Activated CD4-positive, alpha-beta T cell treated with anti-CD3 and anti-CD28 coated beads for 36 hours (primary cell): ENCODE data around the gene CCDC85C. TPM values are rescaled to one million over a fixed set of nuclear protein-coding genes. Genes with fewer than 3 reads are reported as not detected.
A peak's percentile ranks its signal among the peaks of the same experiment; 100 is the strongest.

Source experiments
- ATAC-seq: fragments of 200-7000 bp; cut with Tn5 transposase; one replicate; pipeline ENCODE4 v1.10.0; 2021; ENCODE audit warnings: mild to moderate bottlenecking, moderate library complexity
- CTCF ChIA-PET: fragments of 350-600 bp; sonication (Branson Sonifier 250); formaldehyde crosslinking; loops from one replicate; lab custom pipeline; 2021; ENCODE audit warnings: antibody characterized with exemption; lab: Charles Lee
- POLR2A ChIA-PET: fragments of 350-600 bp; sonication (Branson Sonifier 250); formaldehyde crosslinking; loops from one replicate; lab custom pipeline; 2021; ENCODE audit warnings: antibody characterized with exemption, inconsistent platforms; lab: Charles Lee
- DNase-seq: peaks from one replicate; pipeline ENCODE4 v3.0.0-alpha.2; 2020
- H3K27ac Mint-ChIP-seq: one replicate; pipeline ENCODE4 v1.8.0; 2021; ENCODE audit warnings: mixed read lengths
- H3K27me3 Mint-ChIP-seq: one replicate; pipeline ENCODE4 v1.8.0; 2021; ENCODE audit warnings: mixed read lengths
- H3K36me3 Mint-ChIP-seq: one replicate; pipeline ENCODE4 v1.8.0; 2021; ENCODE audit warnings: low read depth, mixed read lengths
- H3K4me1 Mint-ChIP-seq: one replicate; pipeline ENCODE4 v1.8.0; 2021; ENCODE audit warnings: mixed read lengths
- H3K4me3 Mint-ChIP-seq: one replicate; pipeline ENCODE4 v1.8.0; 2021; ENCODE audit warnings: mild to moderate bottlenecking, moderate library complexity, mixed read lengths
- H3K9me3 Mint-ChIP-seq: one replicate; pipeline ENCODE4 v1.8.0; 2021; ENCODE audit warnings: low read depth, mixed read lengths
- intact Hi-C, 2 experiments: fragments of 100-400 bp; cut with DNase I in 1 of 2; cut with micrococcal nuclease in 1 of 2; formaldehyde crosslinking; loops; one replicate each; pipeline versions ENCODE4 v1.14.2 to v1.15.1; 2022 to 2024; cut with DNase I, micrococcal nuclease
- total RNA-seq, 2 experiments: library from RNA; stranded (reverse); gene quantifications; one replicate each; pipeline ENCODE4 v1.2.3, GENCODE V29; 2021

CCDC85C gene
- total RNA-seq, 2 experiments from 2014 or later = 6.1 to 6.2 TPM

GRCh38 chr14:99627510-99628381 is 23.7 kb upstream of the CCDC85C start:
- ChIA-PET CTCF (interaction anchor here (0.5 to 2.0 kb wide), 10 partner anchors 16 to 137 kb away, joined by 3 to 6 read pairs (median 3); no protein-coding TSS in a partner anchor), POLR2A (no interaction called here)
- Mint-ChIP-seq H3K9me3 (no peaks in the 10 kb centered on the region), H3K27ac (no peak overlapping the region), H3K4me3 (no peak overlapping the region), H3K4me1 (peaks cover 2% of the 10 kb centered on the region), H3K27me3 (peaks cover 14% of the 10 kb centered on the region), H3K36me3 (no peaks in the 10 kb centered on the region)
- intact Hi-C loops = loop anchor here in 1 of 2 experiments (1.0 kb wide), 1 partner anchor 109 kb away; no protein-coding TSS in a partner anchor
- DNase-seq (peak; percentile 46), ATAC-seq (no peak)

- H3K4me1 Mint-ChIP-seq = peaks cover 2% of the 10 kb centered on the region
- ATAC-seq (no peak), DNase-seq (no peak)
- ChIA-PET CTCF (interaction anchor here (0.7 to 0.9 kb wide), 2 partner anchors 109 to 213 kb away, joined by 3 read pairs; no protein-coding TSS in a partner anchor), POLR2A (no interaction called here)
- intact Hi-C loops = no loop called here
- H3K27me3 Mint-ChIP-seq = peaks cover 16% of the 10 kb centered on the region
- H3K4me3 Mint-ChIP-seq = no peak overlapping the region
- H3K9me3 Mint-ChIP-seq = no peaks in the 10 kb centered on the region
- no peaks in the 10 kb centered on the region for H3K36me3 Mint-ChIP-seq
- H3K27ac Mint-ChIP-seq = no peak overlapping the region
Measured at GRCh38 chr14:99627100-99627499, 23.1 kb upstream of the CCDC85C start.

DNA sequence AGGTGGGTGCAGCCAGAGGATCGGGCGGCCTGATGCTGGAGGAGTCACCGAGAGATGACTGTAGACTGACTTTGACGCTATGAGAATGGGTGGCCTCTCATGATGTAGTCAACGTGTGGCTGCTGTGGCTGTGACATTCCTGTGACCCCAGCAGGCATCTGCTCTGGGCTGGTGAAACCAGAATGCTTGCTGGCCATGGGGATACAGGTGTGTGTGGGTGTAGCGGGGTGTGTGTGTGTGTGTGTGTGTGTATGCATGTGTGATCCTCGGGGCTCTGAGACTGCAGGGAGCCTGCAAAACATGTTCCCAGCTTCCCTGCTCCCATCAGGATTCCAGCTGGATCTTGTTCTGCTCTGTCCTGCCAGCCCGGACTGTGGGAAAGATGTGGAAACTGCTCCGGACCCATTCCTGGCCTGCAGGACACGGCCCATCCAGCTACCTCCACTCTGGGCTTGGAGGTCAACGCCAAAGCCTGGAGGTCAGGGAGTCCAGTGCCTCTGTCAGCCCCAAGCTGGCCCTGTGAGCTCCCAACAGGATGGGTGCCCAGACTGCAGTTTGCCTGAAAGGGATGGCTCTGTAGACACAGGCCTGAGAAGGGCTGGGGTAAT is 22.1 kb upstream of the CCDC85C start:
- intact Hi-C loops = no loop called here
- Mint-ChIP-seq H3K9me3 (no peaks in the 10 kb centered on the region), H3K27me3 (peaks cover 20% of the 10 kb centered on the region), H3K4me1 (peaks cover 2% of the 10 kb centered on the region), H3K36me3 (no peaks in the 10 kb centered on the region), H3K27ac (no peak overlapping the region), H3K4me3 (no peak overlapping the region)
- no peak for DNase-seq
- ATAC-seq = no peak
- POLR2A ChIA-PET = no interaction called here
- CTCF ChIA-PET = interaction anchor here (0.9 kb wide), 1 partner anchor 10 kb away, joined by 3 read pairs; no protein-coding TSS in a partner anchor

- intact Hi-C loops = no loop called here
- no peaks in the 10 kb centered on the region for H3K9me3 Mint-ChIP-seq
- CTCF ChIA-PET = no interaction called here
Measured at GRCh38 chr14:99625476-99625875, 21.5 kb upstream of the CCDC85C start.

GRCh38 chr14:99624971-99625370 is 21.0 kb upstream of the CCDC85C start:
- no peak overlapping the region for H3K4me3 Mint-ChIP-seq
- H3K27ac Mint-ChIP-seq = no peak overlapping the region
- no peaks in the 10 kb centered on the region for H3K36me3 Mint-ChIP-seq
- peaks cover 25% of the 10 kb centered on the region for H3K27me3 Mint-ChIP-seq
- intact Hi-C loops = no loop called here
- ATAC-seq (no peak), DNase-seq (no peak)
- POLR2A ChIA-PET = no interaction called here
- H3K4me1 Mint-ChIP-seq = peaks cover 2% of the 10 kb centered on the region
- CTCF ChIA-PET = no interaction called here
- no peaks in the 10 kb centered on the region for H3K9me3 Mint-ChIP-seq

More at GRCh38 chr14:99625476-99625875, 21.5 kb upstream of the CCDC85C start:
- POLR2A ChIA-PET = no interaction called here
- no peak for ATAC-seq
- Mint-ChIP-seq H3K27ac (no peak overlapping the region), H3K4me3 (no peak overlapping the region), H3K4me1 (peaks cover 2% of the 10 kb centered on the region), H3K27me3 (peaks cover 25% of the 10 kb centered on the region), H3K36me3 (no peaks in the 10 kb centered on the region)
- DNase-seq = no peak

DNA sequence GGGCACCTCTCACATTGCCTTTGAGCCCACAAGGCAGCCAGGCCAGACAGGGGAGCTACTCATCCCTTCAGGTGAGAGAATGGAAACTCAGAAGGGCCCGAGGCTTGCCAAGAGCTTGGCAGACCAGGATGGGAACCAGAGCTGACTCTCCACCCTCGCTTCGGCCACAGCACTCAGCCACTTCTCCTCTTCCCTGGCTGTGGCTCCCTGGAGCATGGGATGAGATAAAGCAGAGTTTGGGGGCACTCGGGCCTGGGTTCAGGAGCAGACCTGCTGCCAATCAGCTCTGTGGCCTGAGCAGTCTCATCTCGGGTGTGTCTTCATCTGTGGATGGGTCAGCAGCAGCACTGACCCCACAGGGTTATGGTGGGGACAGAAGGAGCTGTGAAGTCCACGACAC is 20.0 kb upstream of the CCDC85C start:
- Mint-ChIP-seq H3K36me3 (no peaks in the 10 kb centered on the region), H3K27me3 (peaks cover 24% of the 10 kb centered on the region), H3K4me1 (peaks cover 1% of the 10 kb centered on the region), H3K9me3 (no peaks in the 10 kb centered on the region), H3K4me3 (no peak overlapping the region), H3K27ac (no peak overlapping the region)
- no peak for DNase-seq
- ChIA-PET POLR2A (no interaction called here), CTCF (no interaction called here)
- intact Hi-C loops = no loop called here
- no peak for ATAC-seq

GRCh38 chr14:99621948-99622347 is 17.9 kb upstream of the CCDC85C start:
- Mint-ChIP-seq H3K9me3 (no peaks in the 10 kb centered on the region), H3K27me3 (peaks cover 29% of the 10 kb centered on the region), H3K4me1 (no peaks in the 10 kb centered on the region), H3K4me3 (no peak overlapping the region), H3K36me3 (no peaks in the 10 kb centered on the region), H3K27ac (no peak overlapping the region)
- ChIA-PET POLR2A (no interaction called here), CTCF (interaction anchor here (1.1 kb wide), 1 partner anchor 103 kb away, joined by 3 read pairs; no protein-coding TSS in a partner anchor)
- ATAC-seq (no peak), DNase-seq (no peak)
- intact Hi-C loops = no loop called here

- ChIA-PET POLR2A (interaction anchor here (0.8 kb wide), 1 partner anchor 11 kb away, joined by 3 read pairs; no protein-coding TSS in a partner anchor), CTCF (interaction anchor here (0.7 kb wide), 1 partner anchor 13 kb away, joined by 3 read pairs; no protein-coding TSS in a partner anchor)
- peak; percentile 58 for ATAC-seq
- intact Hi-C loops = no loop called here
- H3K9me3 Mint-ChIP-seq = no peaks in the 10 kb centered on the region
- peaks cover 37% of the 10 kb centered on the region for H3K27me3 Mint-ChIP-seq
- no peak overlapping the region for H3K4me3 Mint-ChIP-seq
- DNase-seq = peak; percentile 39
- no peaks in the 10 kb centered on the region for H3K36me3 Mint-ChIP-seq
- H3K27ac Mint-ChIP-seq = no peak overlapping the region
- no peaks in the 10 kb centered on the region for H3K4me1 Mint-ChIP-seq
Measured at GRCh38 chr14:99619835-99620834, 16.1 kb upstream of the CCDC85C start.

DNA sequence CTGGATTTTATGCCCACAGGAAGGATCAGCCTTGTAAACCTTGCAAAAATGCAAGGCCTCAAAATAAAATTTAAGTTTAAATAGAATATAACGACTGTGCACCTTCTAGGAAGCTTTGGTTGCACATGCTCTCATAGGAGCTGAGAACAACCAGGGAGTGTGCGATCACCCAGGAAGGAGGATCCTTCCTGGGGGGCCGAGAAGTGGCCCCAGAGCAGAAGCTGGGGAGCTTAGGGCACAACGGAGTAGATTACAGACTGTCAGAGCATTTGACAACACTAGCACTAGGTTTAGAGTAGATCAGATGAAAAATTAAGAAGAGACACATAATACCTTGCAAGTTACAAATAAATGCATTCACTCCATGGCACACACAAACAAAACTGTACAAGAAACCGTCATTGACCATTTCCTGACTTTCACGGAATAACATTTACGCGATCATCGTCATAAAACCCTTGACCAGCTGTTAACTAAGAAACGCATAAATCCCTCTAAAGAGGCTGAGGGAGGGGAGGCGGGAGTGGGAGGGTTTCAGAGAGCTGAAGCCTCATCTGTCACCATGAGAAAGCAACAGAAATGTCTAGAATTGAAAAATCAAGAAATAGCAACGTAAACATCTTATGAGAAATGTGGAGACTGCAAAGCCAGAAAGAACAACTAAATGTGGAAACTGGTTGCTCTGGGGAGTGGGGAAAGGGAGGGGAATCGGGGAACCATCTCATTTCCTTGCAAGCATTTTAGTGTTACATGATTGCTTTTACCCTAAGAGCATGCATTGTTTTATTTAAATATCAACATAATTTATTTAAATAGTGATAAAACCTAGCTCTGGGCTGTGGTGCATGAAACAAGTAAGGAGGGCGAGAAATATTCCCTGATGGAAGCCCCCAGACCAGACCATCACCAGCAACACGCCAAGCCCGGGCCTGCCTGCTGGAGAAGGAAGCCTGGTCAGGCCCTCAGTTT is 13.1 kb upstream of the CCDC85C start:
- no peak overlapping the region for H3K27ac Mint-ChIP-seq
- peaks cover 1% of the 10 kb centered on the region for H3K4me1 Mint-ChIP-seq
- no peak for ATAC-seq
- no peaks in the 10 kb centered on the region for H3K9me3 Mint-ChIP-seq
- peaks cover 27% of the 10 kb centered on the region for H3K27me3 Mint-ChIP-seq
- intact Hi-C loops = no loop called here
- no peak overlapping the region for H3K4me3 Mint-ChIP-seq
- no peak for DNase-seq
- no peaks in the 10 kb centered on the region for H3K36me3 Mint-ChIP-seq
- CTCF ChIA-PET = interaction anchor here (0.7 to 1.9 kb wide), 5 partner anchors 8 to 126 kb away, joined by 3 to 10 read pairs (median 3); no protein-coding TSS in a partner anchor
- POLR2A ChIA-PET = no interaction called here
